KBM-7 (cell line): Measurements from ENCODE around the gene SAMD14.
"Not testable (repeated sequence)": the region's sequence is repeated elsewhere in the genome, so short reads cannot be mapped to it uniquely, and the experiment has no call there.

ENCODE experiments used
- DNase-seq: peaks from one replicate; pipeline ENCODE4 v3.0.0-alpha.2; 2015
- in situ Hi-C: fragments of 300-500 bp; cut with MboI; formaldehyde crosslinking; loops from 2 replicates; pipeline ENCODE4 v1.14.3; 2020; ENCODE audit warnings: low sequenced_read_pairs, low pct_unique_long_range_greater_than_20kb, mixed read lengths

SAMD14 gene

GRCh38 chr17:50070908-50071680 lies 58.9 kb downstream of the SAMD14 start:
- no peak for DNase-seq
- in situ Hi-C loops: no loop called here

GRCh38 chr17:50067996-50068395 lies 62.0 kb downstream of the SAMD14 start:
- in situ Hi-C loops: no loop called here
- no peak for DNase-seq

- in situ Hi-C loops: no loop called here
- DNase-seq: no peak
Measured at GRCh38 chr17:50066995-50067394, 63.0 kb downstream of the SAMD14 start.

GRCh38 chr17:50065056-50065455 lies 64.9 kb downstream of the SAMD14 start:
- in situ Hi-C loops: no loop called here

GRCh38 chr17:50064253-50065001 lies 65.5 kb downstream of the SAMD14 start:
- in situ Hi-C loops: no loop called here
- DNase-seq: no peak

More at GRCh38 chr17:50065056-50065455, 64.9 kb downstream of the SAMD14 start:
- no peak for DNase-seq

- in situ Hi-C loops: no loop called here
- DNase-seq: no peak
Measured at GRCh38 chr17:50063561-50064252, 66.3 kb downstream of the SAMD14 start.

GRCh38 chr17:50062293-50063243 lies 67.4 kb downstream of the SAMD14 start:
- no peak for DNase-seq
- in situ Hi-C loops: no loop called here

- DNase-seq, in situ Hi-C loops: not testable (repeated sequence)
Measured at GRCh38 chr17:50061713-50062045, 68.3 kb downstream of the SAMD14 start.

- in situ Hi-C loops: no loop called here
- no peak for DNase-seq
Measured at GRCh38 chr17:50060951-50061712, 68.8 kb downstream of the SAMD14 start.
